ENCODE data around the gene TFAM. TPM values are rescaled to one million over a fixed set of nuclear protein-coding genes. Genes with fewer than 3 reads are reported as not detected.

Gene TFAM
- total RNA-seq, 1 donor from 2014 or later, result 46.9 TPM

DNA sequence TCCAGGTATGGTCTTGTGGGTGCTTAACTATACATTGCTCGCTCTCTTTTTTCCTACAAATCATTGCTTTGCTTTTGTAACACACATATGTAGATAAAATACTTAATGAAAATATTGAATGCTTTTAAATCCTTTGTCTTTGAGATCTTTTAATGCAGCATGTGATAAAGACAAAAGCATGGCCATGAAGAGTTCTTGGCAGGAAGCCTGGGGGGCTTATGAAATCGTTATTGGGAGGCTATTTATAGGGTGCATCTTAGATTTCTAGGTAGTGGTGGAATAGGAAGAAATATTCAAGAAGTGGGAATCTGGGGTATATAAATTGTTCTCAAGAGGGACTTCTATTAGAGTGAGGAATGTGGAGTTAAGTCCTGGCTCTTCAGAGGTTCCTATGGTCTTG, 28.5 kb upstream of the TFAM start:
- Mint-ChIP-seq H3K9me3 (no peaks in the 10 kb centered on the region), H3K27me3 (ENCODE audit: low read depth) (no peaks in the 10 kb centered on the region), H3K4me1 (peaks cover 53% of the 10 kb centered on the region), H3K36me3 (no peaks in the 10 kb centered on the region), H3K4me3 (no peak overlapping the region), H3K27ac (no peak overlapping the region)
- TF ChIP-seq, protein P1, sequence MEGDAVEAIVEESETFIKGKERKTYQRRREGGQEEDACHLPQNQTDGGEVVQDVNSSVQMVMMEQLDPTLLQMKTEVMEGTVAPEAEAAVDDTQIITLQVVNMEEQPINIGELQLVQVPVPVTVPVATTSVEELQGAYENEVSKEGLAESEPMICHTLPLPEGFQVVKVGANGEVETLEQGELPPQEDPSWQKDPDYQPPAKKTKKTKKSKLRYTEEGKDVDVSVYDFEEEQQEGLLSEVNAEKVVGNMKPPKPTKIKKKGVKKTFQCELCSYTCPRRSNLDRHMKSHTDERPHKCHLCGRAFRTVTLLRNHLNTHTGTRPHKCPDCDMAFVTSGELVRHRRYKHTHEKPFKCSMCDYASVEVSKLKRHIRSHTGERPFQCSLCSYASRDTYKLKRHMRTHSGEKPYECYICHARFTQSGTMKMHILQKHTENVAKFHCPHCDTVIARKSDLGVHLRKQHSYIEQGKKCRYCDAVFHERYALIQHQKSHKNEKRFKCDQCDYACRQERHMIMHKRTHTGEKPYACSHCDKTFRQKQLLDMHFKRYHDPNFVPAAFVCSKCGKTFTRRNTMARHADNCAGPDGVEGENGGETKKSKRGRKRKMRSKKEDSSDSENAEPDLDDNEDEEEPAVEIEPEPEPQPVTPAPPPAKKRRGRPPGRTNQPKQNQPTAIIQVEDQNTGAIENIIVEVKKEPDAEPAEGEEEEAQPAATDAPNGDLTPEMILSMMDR (IDR thresholded peaks at IDR 0.05; ENCODE audit: unreplicated experiment), result no peak
- DNase-seq (ENCODE audit: low spot score in 2 of 2, unreplicated experiment in 2 of 2), result no peak

DNA sequence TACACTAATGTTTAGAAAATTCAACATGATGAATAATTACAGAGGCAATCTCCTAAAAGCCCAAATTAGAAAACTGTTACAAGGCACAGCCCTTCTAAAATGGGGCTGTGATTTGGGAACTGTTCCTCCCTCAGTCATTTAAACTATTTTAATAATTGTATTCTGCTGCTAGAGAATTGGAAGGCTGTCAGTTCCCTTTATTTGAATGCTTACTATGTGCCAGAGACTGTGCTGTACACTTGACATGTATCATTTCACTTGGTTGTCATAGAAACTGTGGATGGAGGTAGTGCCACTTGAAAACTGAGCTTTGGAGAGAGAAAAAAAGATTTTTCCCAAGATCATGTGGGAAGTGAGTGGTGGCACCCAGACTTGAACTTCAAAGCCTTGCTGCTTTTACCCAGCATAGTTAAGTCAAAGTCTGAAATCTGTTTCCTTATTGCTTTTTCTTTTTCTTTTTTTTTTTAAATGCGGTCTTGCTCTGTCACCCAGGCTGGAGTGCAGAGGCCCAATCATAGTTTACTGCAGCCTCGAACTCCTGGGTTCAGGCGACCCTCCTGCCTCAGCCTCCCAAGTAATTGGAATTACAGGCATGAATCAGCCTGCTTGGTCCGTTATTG, 26.8 kb upstream of the TFAM start:
- H3K4me1 Mint-ChIP-seq, result peaks cover 56% of the 10 kb centered on the region
- H3K27me3 Mint-ChIP-seq (ENCODE audit: low read depth), result no peaks in the 10 kb centered on the region
- TF ChIP-seq, protein P1 (IDR thresholded peaks at IDR 0.05; ENCODE audit: unreplicated experiment), result no peak
- no peak overlapping the region for H3K4me3 Mint-ChIP-seq
- H3K27ac Mint-ChIP-seq, result peak overlapping the region; percentile 54
- no peaks in the 10 kb centered on the region for H3K9me3 Mint-ChIP-seq
- H3K36me3 Mint-ChIP-seq, result no peaks in the 10 kb centered on the region
- DNase-seq (ENCODE audit: low spot score in 2 of 2, unreplicated experiment in 2 of 2), result no peak

- Mint-ChIP-seq H3K36me3 (peaks cover 2% of the 10 kb centered on the region), H3K4me3 (no peak overlapping the region), H3K4me1 (peaks cover 61% of the 10 kb centered on the region)
Observed at GRCh38 chr10:58358947-58359346, 26.3 kb upstream of the TFAM start.

DNA sequence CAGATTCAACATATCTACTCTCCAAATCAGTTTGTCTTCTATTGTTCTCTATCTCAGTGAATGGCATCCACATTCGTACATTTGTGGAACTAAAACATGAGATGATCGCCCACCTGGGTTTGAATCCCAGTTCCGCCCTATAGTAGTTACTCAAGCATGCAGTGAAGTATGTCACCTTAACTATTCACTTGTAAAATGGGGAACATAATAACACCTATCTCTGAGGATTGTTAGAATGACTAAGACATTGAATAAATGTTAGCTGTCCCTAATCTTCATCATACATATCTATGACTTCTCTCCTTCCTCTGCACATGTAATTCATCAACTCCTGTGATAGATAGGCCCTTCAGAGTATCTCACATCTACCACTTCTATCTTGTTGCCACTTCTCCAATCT, 25.7 kb upstream of the TFAM start:
- TF ChIP-seq, protein P1 (IDR thresholded peaks at IDR 0.05; ENCODE audit: unreplicated experiment), result no peak
- Mint-ChIP-seq H3K4me3 (no peak overlapping the region), H3K4me1 (peaks cover 67% of the 10 kb centered on the region), H3K9me3 (no peaks in the 10 kb centered on the region), H3K36me3 (peaks cover 3% of the 10 kb centered on the region), H3K27me3 (ENCODE audit: low read depth) (no peaks in the 10 kb centered on the region), H3K27ac (peak overlapping the region; percentile 45)
- DNase-seq (ENCODE audit: low spot score in 2 of 2, unreplicated experiment in 2 of 2), result no peak

More at GRCh38 chr10:58358947-58359346, 26.3 kb upstream of the TFAM start:
- Mint-ChIP-seq H3K9me3 (no peaks in the 10 kb centered on the region), H3K27ac (peak overlapping the region; percentile 54), H3K27me3 (ENCODE audit: low read depth) (no peaks in the 10 kb centered on the region)
- TF ChIP-seq, protein P1 (IDR thresholded peaks at IDR 0.05; ENCODE audit: unreplicated experiment), result no peak
- DNase-seq (ENCODE audit: low spot score in 2 of 2, unreplicated experiment in 2 of 2), result no peak

- Mint-ChIP-seq H3K9me3 (no peaks in the 10 kb centered on the region), H3K4me3 (no peak overlapping the region), H3K36me3 (peaks cover 5% of the 10 kb centered on the region), H3K27me3 (ENCODE audit: low read depth) (no peaks in the 10 kb centered on the region), H3K4me1 (peaks cover 70% of the 10 kb centered on the region), H3K27ac (peak overlapping the region; percentile 45)
- TF ChIP-seq, protein P1 (IDR thresholded peaks at IDR 0.05; ENCODE audit: unreplicated experiment), result no peak
- no peak for DNase-seq (ENCODE audit: low spot score in 2 of 2, unreplicated experiment in 2 of 2)
Observed at GRCh38 chr10:58360412-58361004, 24.7 kb upstream of the TFAM start.

Measured in mesothelial cell of epicardium (in vitro differentiated cells).